ENCODE data around the gene ENOX1.

The ENOX1 gene

DNA sequence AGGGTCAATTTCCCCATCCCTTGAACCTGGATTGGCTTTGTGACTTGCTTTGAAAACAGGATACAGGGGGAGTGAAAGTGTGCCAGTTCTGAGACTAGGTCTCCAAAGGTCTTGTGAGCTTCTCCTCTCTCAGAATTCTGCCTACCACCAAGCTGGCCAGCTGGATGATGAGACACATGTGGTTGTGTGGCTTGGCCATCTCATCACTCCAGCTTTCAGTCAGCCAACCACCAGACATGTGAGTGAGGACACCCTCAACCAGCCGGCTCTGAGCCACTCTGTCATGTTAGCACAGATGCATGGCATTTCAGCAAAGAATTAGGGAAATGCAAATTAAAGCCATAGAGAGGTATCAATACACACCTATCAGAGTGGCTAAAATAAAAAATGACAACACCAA lies 29.5 kb downstream of the ENOX1 start:
- Histone ChIP-seq H3K36me3 (ENCODE audit: insufficient read depth, low read length) (no peaks in the 10 kb centered on the region), H3K4me1 (ENCODE audit: insufficient read depth, low read length, severe bottlenecking) (no peaks in the 10 kb centered on the region), H3K4me2 (ENCODE audit: low read length) (no peak overlapping the region), H3K4me3 (ENCODE audit: low read depth, low read length, poor library complexity, severe bottlenecking) (no peak overlapping the region), H3K9ac (ENCODE audit: low read length) (no peak overlapping the region), H3K79me2 (ENCODE audit: insufficient read depth, low read length) (no peaks in the 10 kb centered on the region), H3K9me2 (ENCODE audit: low read depth, low read length) (no peaks in the 10 kb centered on the region), H4K20me1 (ENCODE audit: insufficient read depth, low read length) (no peaks in the 10 kb centered on the region), H3K9me3 (ENCODE audit: low read length) (no peaks in the 10 kb centered on the region), H3K27me3 (ENCODE audit: insufficient read depth, low read length) (no peaks in the 10 kb centered on the region), H3K27ac (ENCODE audit: low read depth, low read length, poor library complexity, severe bottlenecking) (no peak overlapping the region), H3F3A (ENCODE audit: insufficient read depth, low read length) (no peaks in the 10 kb centered on the region), H2AFZ (ENCODE audit: low read length) (no peak overlapping the region)
- no peak for TF ChIP-seq EZH2 (IDR thresholded peaks at IDR 0.05; ENCODE audit: borderline replicate concordance, low read length)

DNA sequence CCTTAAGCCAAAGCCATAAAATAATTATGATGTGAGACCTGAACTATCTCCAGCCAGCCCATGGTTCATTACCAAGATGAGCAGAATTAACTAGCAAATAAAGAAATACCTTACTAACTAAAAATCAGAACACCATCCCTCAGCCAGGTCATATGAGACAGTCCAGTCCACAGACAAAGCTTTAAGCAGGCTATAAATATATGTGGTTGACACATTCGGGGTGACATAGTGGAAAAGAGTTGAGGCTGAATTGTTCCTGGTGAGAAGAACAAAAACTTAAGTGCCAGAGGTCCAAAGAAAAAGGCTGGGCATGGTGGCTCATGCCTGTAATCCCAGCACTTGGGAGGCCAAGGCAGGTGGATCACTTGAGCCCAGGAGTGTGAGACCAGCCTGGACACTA lies 30.9 kb downstream of the ENOX1 start:
- no peak overlapping the region for H3K4me2 ChIP-seq (ENCODE audit: low read length)
- H3K9me2 ChIP-seq (ENCODE audit: low read depth, low read length) = no peaks in the 10 kb centered on the region
- H3K27ac ChIP-seq (ENCODE audit: low read depth, low read length, poor library complexity, severe bottlenecking) = no peak overlapping the region
- no peak overlapping the region for H2AFZ ChIP-seq (ENCODE audit: low read length)
- H3K9ac ChIP-seq (ENCODE audit: low read length) = no peak overlapping the region
- H3K4me3 ChIP-seq (ENCODE audit: low read depth, low read length, poor library complexity, severe bottlenecking) = no peak overlapping the region
- no peaks in the 10 kb centered on the region for H3K27me3 ChIP-seq (ENCODE audit: insufficient read depth, low read length)
- H3K79me2 ChIP-seq (ENCODE audit: insufficient read depth, low read length) = no peaks in the 10 kb centered on the region
- no peaks in the 10 kb centered on the region for H3F3A ChIP-seq (ENCODE audit: insufficient read depth, low read length)
- H3K4me1 ChIP-seq (ENCODE audit: insufficient read depth, low read length, severe bottlenecking) = no peaks in the 10 kb centered on the region
- no peaks in the 10 kb centered on the region for H4K20me1 ChIP-seq (ENCODE audit: insufficient read depth, low read length)
- H3K36me3 ChIP-seq (ENCODE audit: insufficient read depth, low read length) = no peaks in the 10 kb centered on the region
- no peak for TF ChIP-seq EZH2 (IDR thresholded peaks at IDR 0.05; ENCODE audit: borderline replicate concordance, low read length)
- TF ChIP-seq, protein P1, sequence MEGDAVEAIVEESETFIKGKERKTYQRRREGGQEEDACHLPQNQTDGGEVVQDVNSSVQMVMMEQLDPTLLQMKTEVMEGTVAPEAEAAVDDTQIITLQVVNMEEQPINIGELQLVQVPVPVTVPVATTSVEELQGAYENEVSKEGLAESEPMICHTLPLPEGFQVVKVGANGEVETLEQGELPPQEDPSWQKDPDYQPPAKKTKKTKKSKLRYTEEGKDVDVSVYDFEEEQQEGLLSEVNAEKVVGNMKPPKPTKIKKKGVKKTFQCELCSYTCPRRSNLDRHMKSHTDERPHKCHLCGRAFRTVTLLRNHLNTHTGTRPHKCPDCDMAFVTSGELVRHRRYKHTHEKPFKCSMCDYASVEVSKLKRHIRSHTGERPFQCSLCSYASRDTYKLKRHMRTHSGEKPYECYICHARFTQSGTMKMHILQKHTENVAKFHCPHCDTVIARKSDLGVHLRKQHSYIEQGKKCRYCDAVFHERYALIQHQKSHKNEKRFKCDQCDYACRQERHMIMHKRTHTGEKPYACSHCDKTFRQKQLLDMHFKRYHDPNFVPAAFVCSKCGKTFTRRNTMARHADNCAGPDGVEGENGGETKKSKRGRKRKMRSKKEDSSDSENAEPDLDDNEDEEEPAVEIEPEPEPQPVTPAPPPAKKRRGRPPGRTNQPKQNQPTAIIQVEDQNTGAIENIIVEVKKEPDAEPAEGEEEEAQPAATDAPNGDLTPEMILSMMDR (IDR thresholded peaks at IDR 0.05; ENCODE audit: low read length) = no peak
- no peaks in the 10 kb centered on the region for H3K9me3 ChIP-seq (ENCODE audit: low read length)

DNA sequence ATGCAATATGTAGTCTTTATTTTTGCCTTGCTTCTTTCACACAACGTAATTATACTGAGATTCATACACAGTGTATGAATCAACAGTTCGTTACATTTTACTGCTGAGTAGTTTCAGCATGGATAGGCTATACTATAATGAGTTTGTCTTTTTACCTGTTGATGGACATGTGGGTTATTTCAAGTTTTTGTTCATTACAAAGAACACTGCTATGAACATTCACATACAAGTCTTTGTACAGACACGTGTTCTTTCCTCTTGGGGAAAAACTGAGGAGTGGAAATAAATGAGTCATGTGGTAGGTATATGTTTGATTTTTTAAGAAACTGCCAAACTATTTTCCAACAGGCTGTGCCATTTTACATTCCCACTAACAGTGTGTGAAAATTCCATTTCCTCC lies 35.1 kb downstream of the ENOX1 start:
- TF ChIP-seq EZH2 (IDR thresholded peaks at IDR 0.05; ENCODE audit: borderline replicate concordance, low read length) = no peak
- TF ChIP-seq, protein P1 (IDR thresholded peaks at IDR 0.05; ENCODE audit: low read length) = no peak
- H2AFZ ChIP-seq (ENCODE audit: low read length) = no peak overlapping the region
- no peak overlapping the region for H3K27ac ChIP-seq (ENCODE audit: low read depth, low read length, poor library complexity, severe bottlenecking)

DNA sequence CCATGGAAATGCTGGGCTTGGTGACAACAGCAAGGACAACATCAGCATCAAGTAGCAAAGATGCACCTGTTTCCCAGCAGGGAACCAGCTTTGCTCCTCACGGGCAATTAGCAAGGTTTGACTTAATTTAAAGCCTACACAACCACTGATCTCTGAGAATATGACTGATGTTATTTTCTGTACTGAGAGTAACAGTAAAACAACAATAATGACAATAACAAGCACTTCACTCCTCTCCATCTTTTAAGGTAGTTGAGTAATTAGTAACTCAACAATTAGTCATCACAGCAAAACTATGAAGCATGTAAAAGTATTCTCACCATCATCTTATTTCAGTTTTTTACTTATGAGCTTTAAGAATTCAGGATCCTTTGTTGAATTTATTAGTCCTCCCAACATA lies 37.3 kb downstream of the ENOX1 start:
- Histone ChIP-seq H3K4me2 (ENCODE audit: low read length) (no peak overlapping the region), H2AFZ (ENCODE audit: low read length) (no peak overlapping the region), H3K4me3 (ENCODE audit: low read depth, low read length, poor library complexity, severe bottlenecking) (no peak overlapping the region), H3K4me1 (ENCODE audit: insufficient read depth, low read length, severe bottlenecking) (no peaks in the 10 kb centered on the region), H3F3A (ENCODE audit: insufficient read depth, low read length) (no peaks in the 10 kb centered on the region), H3K9me3 (ENCODE audit: low read length) (no peaks in the 10 kb centered on the region), H3K27ac (ENCODE audit: low read depth, low read length, poor library complexity, severe bottlenecking) (no peak overlapping the region), H3K9ac (ENCODE audit: low read length) (no peak overlapping the region), H3K9me2 (ENCODE audit: low read depth, low read length) (no peaks in the 10 kb centered on the region), H3K27me3 (ENCODE audit: insufficient read depth, low read length) (no peaks in the 10 kb centered on the region), H4K20me1 (ENCODE audit: insufficient read depth, low read length) (no peaks in the 10 kb centered on the region), H3K79me2 (ENCODE audit: insufficient read depth, low read length) (no peaks in the 10 kb centered on the region), H3K36me3 (ENCODE audit: insufficient read depth, low read length) (no peaks in the 10 kb centered on the region)
- TF ChIP-seq, protein P1 (IDR thresholded peaks at IDR 0.05; ENCODE audit: low read length) = no peak
- TF ChIP-seq EZH2 (IDR thresholded peaks at IDR 0.05; ENCODE audit: borderline replicate concordance, low read length) = no peak

More for the DNA sequence above, 35.1 kb downstream of the ENOX1 start:
- Histone ChIP-seq H3K9me2 (ENCODE audit: low read depth, low read length) (no peaks in the 10 kb centered on the region), H3F3A (ENCODE audit: insufficient read depth, low read length) (no peaks in the 10 kb centered on the region), H3K9ac (ENCODE audit: low read length) (no peak overlapping the region), H3K9me3 (ENCODE audit: low read length) (no peaks in the 10 kb centered on the region), H3K27me3 (ENCODE audit: insufficient read depth, low read length) (no peaks in the 10 kb centered on the region), H3K36me3 (ENCODE audit: insufficient read depth, low read length) (no peaks in the 10 kb centered on the region), H3K4me2 (ENCODE audit: low read length) (no peak overlapping the region), H4K20me1 (ENCODE audit: insufficient read depth, low read length) (no peaks in the 10 kb centered on the region), H3K4me3 (ENCODE audit: low read depth, low read length, poor library complexity, severe bottlenecking) (no peak overlapping the region), H3K4me1 (ENCODE audit: insufficient read depth, low read length, severe bottlenecking) (no peaks in the 10 kb centered on the region), H3K79me2 (ENCODE audit: insufficient read depth, low read length) (no peaks in the 10 kb centered on the region)

Measured in OCI-LY1 (cell line).